Thoracic aorta (tissue), 2 donors: ENCODE results near the gene CCN6. TPM values are rescaled to one million over a fixed set of nuclear protein-coding genes. Genes with fewer than 3 reads are reported as not detected.

ENCODE experiments used
- ATAC-seq: fragments of 150-250 bp; one replicate; pipeline ENCODE4 v1.8.0; 2017; ENCODE audit warnings: low read depth; ENCODE audit not compliant: insufficient number of reproducible peaks, low FRiP score
- DNase-seq: peaks from one replicate; pipeline ENCODE4 v3.0.0-alpha.2; 2020; ENCODE audit warnings: low spot score
- H3K27ac ChIP-seq, 2 donors: fragments of 200-600 bp; sonication (generic); 1 replicate in 1 of 2; 2 replicates in 1 of 2; pipeline ENCODE4 v1.5.1; 2016; ENCODE audit warnings: mild to moderate bottlenecking in 2 of 2, moderate library complexity in 2 of 2
- H3K27me3 ChIP-seq: fragments of 200-600 bp; sonication (generic); replicated peaks from 2 replicates; pipeline ENCODE4 v1.6.0; 2016; ENCODE audit warnings: mild to moderate bottlenecking; ENCODE audit not compliant: insufficient read depth
- H3K36me3 ChIP-seq: fragments of 200-600 bp; sonication (generic); one replicate; pipeline ENCODE4 v1.5.1; 2016
- H3K4me1 ChIP-seq, 2 donors: fragments of 200-600 bp; sonication (generic); 1 replicate in 1 of 2; 2 replicates in 1 of 2; pipeline versions ENCODE4 v1.5.1 to v1.6.0; 2016; ENCODE audit warnings: low read depth in 2 of 2, mild to moderate bottlenecking in 1 of 2; ENCODE audit not compliant: control insufficient read depth in 1 of 2
- H3K4me3 ChIP-seq: fragments of 200-600 bp; sonication (generic); 2 replicates; pipeline ENCODE4 v1.5.1; 2016; ENCODE audit warnings: mild to moderate bottlenecking
- H3K9me3 ChIP-seq: fragments of 200-600 bp; sonication (generic); 2 replicates; pipeline ENCODE4 v1.5.1; 2016
- CTCF ChIP-seq: fragments of 200-600 bp; sonication (generic); IDR thresholded peaks from one replicate; pipeline ENCODE4 v1.5.1; 2019; ENCODE audit warnings: antibody characterized with exemption
- total RNA-seq, 2 donors: library from RNA; depleted of rRNA; stranded (reverse); fragments of >200 nt; gene quantifications; one replicate each; pipeline versions ENCODE4 v1.1.0 to v1.2.3, GENCODE V29; 2016

Gene CCN6
- total RNA-seq, 2 donors from 2014 or later: not detected

GRCh38 chr6:112029045-112029822 lies 24.7 kb upstream of the CCN6 start:
- H3K27ac ChIP-seq: no peak overlapping the region
- TF ChIP-seq CTCF: peak; percentile 46
- H3K9me3 ChIP-seq: no peaks in the 10 kb centered on the region
- no peaks in the 10 kb centered on the region for H3K27me3 ChIP-seq
- H3K4me3 ChIP-seq: no peak overlapping the region
- ATAC-seq (no peak), DNase-seq (peak; percentile 13)
- H3K4me1 ChIP-seq: peaks cover 0 to 4% of the 10 kb centered on the region in 2 donors
- no peaks in the 10 kb centered on the region for H3K36me3 ChIP-seq

DNA sequence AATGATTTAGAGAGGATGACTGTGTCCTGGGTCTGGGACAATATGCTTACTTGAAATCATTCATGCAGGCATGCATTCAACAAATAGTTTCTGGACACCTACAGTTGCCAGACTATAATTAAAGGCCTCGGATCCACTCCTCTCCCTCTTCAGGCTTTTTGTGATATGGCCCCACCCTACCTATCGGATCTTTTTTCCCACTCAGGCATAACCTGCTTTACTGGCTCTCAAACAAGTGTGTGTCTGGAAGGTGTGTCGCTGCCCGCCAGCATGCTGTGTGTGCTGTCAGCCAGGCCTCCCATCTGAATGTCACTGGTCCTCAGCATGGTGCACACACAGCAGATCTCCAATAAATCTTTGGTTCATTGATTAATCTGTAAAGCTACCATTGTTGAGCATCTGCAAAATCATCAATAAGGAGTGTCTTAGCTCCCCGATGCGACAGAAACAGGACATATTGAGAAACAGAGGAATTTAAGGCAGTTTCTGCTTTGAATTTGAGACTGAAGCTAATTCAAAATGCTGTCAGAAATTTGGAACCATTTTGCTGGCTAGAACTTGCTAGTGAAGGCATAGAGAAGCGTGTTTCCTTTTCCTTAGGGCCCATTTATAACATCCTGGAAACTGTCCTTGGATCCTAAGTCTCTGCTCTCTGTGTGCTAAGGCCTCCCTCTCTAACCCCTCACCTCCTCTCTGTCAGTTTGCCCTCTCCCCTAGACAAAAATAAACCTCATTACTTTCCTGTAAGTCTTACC lies 23.5 kb upstream of the CCN6 start:
- H3K4me3 ChIP-seq: no peak overlapping the region
- no peaks in the 10 kb centered on the region for H3K36me3 ChIP-seq
- no peak for ATAC-seq
- H3K4me1 ChIP-seq: peaks cover 0 to 4% of the 10 kb centered on the region in 2 donors
- H3K27ac ChIP-seq: no peak overlapping the region
- no peak for DNase-seq
- TF ChIP-seq CTCF: no peak
- H3K27me3 ChIP-seq: no peaks in the 10 kb centered on the region
- no peaks in the 10 kb centered on the region for H3K9me3 ChIP-seq

DNA sequence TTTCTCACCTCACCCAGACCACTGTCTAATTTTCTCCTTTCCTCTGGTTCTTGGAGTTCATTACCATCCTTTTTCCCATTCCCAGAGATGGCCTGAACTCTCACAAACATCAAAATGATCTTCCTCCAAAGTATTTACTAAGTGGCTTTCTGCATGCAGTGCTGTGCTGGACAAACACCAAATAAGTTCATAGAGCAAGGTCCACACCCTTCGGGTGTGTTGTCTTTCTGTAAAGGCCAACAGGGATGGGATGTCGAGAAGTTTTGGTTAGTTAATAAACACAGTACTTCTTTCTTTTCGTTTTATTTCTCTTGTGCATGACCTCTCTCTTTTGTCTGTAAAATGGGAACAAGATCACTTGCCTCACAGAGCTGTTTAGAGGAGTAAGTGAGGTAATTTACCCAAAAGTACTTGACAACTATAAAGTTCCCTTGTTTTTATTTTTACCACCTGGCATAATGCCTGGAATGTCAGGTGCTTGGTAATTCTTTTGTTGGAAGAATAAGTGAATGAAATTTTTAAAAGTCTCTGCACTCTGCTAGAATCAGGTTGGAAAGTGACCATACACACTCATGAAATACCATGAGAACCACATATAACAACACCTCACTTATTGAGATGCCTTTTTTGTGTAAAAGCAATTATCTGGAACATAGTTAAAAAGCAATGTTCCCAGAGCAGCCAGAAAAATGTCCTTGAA lies 22.8 kb upstream of the CCN6 start:
- H3K9me3 ChIP-seq: no peaks in the 10 kb centered on the region
- ATAC-seq (no peak), DNase-seq (no peak)
- H3K4me1 ChIP-seq: peaks cover 0 to 4% of the 10 kb centered on the region in 2 donors
- no peak overlapping the region for H3K4me3 ChIP-seq
- TF ChIP-seq CTCF: no peak
- no peaks in the 10 kb centered on the region for H3K27me3 ChIP-seq
- no peak overlapping the region for H3K27ac ChIP-seq
- no peaks in the 10 kb centered on the region for H3K36me3 ChIP-seq

DNA sequence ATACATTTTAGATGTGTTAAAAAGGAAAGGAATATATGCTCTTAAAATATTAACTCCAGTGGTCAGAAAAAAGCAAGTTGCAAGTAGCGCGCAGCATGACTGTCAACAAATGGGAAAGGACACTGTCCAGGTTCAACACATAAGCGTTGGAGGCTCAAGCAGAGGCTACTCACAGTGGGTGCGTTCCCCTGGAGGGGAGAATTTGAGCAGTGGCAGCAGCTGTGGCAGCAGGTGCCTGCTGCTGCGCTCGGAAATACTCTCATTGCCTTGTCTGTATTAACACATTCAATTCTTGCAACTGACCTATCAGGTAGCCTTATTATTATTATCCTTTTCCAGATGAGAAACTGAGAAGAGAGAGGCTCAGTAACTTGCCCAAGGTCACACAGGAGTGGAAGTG lies 21.9 kb upstream of the CCN6 start:
- TF ChIP-seq CTCF: no peak
- DNase-seq (no peak), ATAC-seq (no peak)
- no peak overlapping the region for H3K4me3 ChIP-seq
- H3K9me3 ChIP-seq: no peaks in the 10 kb centered on the region
- peaks cover 0 to 4% of the 10 kb centered on the region in 2 donors for H3K4me1 ChIP-seq
- no peaks in the 10 kb centered on the region for H3K36me3 ChIP-seq
- H3K27ac ChIP-seq: no peak overlapping the region
- H3K27me3 ChIP-seq: no peaks in the 10 kb centered on the region

- no peak overlapping the region for H3K4me3 ChIP-seq
- no peaks in the 10 kb centered on the region for H3K9me3 ChIP-seq
- H3K27me3 ChIP-seq: no peaks in the 10 kb centered on the region
- DNase-seq (no peak), ATAC-seq (no peak)
- H3K36me3 ChIP-seq: no peaks in the 10 kb centered on the region
- peaks cover 0 to 8% of the 10 kb centered on the region in 2 donors for H3K4me1 ChIP-seq
- no peak overlapping the region for H3K27ac ChIP-seq
- no peak for TF ChIP-seq CTCF
These were observed 21.2 kb upstream of the CCN6 start for GRCh38 chr6:112032728-112033127.
